ENCODE measurements around the gene MZT2A. TPM values are rescaled to one million over a fixed set of nuclear protein-coding genes. Genes with fewer than 3 reads are reported as not detected.
A peak's percentile ranks its signal among the peaks of the same experiment; 100 is the strongest.
"Not testable (repeated sequence)": the region's sequence is repeated elsewhere in the genome, so short reads cannot be mapped to it uniquely, and the experiment has no call there.

Gene MZT2A
- total and polyA plus RNA-seq, 9 of the 15 experiments (the other 6 are each of a cell fraction or from before 2014, with no cell fraction given): 5.8 to 355 (median 101) TPM

DNA sequence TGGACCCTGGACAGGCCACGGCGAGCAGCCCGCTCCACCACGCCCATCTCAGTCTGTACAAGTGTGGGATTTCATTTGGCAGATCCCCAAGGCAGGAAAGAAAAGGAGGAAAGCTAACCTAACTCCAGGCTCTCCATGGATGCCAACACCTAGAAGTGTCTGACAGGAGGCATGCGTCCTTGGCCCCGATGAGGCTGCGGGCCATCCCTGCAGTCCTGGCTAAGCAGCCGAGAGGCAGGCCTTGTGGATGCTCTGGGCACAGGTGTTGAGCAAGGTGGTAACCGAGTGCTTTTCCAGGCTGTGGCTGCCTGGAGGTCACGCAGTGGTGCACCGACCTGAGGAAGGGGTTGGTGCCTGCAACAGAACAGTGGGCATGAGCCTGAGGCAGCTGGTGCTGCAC lies 42.8 kb upstream of the MZT2A start:
- in situ Hi-C loops (cut with MboI); POLR2A ChIA-PET; H3K79me2 ChIP-seq (ENCODE audit: control insufficient read depth, insufficient read depth, low read length); ATAC-seq; H3K27ac ChIP-seq (ENCODE audit: extremely low read depth, low read depth, low read length); CTCF ChIA-PET (ENCODE audit: low intra/inter-chr PET ratio); H3K9ac ChIP-seq (ENCODE audit: insufficient read depth in 1 of 2, low read depth in 2 of 2, low read length in 2 of 2); H3K4me2 ChIP-seq (ENCODE audit: insufficient read depth, low read length); H3K36me3 ChIP-seq (ENCODE audit: control insufficient read depth, insufficient read depth, low read length); H4K20me1 ChIP-seq (replicated peaks; ENCODE audit: control insufficient read depth, insufficient read depth, low read length); FAIRE-seq; H2AFZ ChIP-seq (ENCODE audit: low read depth, low read length); BruUV-seq (replicated peaks); H3K9me1 ChIP-seq (ENCODE audit: control insufficient read depth, insufficient read depth, low read length); DNase-seq (ENCODE audit: extremely low read depth in 1 of 4, low spot score in 3 of 4); H3K4me3 ChIP-seq; H3K27me3 ChIP-seq (ENCODE audit: control insufficient read depth in 2 of 2, insufficient read depth in 2 of 2, low read length in 2 of 2); intact Hi-C loops (cut with micrococcal nuclease); H3K9me3 ChIP-seq (replicated peaks; ENCODE audit: control insufficient read depth, insufficient read depth, low read depth, low read length): not testable (repeated sequence)
- WGBS (ENCODE audit: insufficient coverage, low coverage, missing lambda C conversion rate): 22% methylated on average over 7 of the region's 11 CpGs
- peaks cover 0 to 21% of the 10 kb centered on the region in 2 experiments; a peak in 2 of 5 replicates for H3K4me1 ChIP-seq (replicated peaks in 1 of 2; ENCODE audit: control insufficient read depth in 2 of 2, insufficient read depth in 2 of 2, low read length in 2 of 2)

DNA sequence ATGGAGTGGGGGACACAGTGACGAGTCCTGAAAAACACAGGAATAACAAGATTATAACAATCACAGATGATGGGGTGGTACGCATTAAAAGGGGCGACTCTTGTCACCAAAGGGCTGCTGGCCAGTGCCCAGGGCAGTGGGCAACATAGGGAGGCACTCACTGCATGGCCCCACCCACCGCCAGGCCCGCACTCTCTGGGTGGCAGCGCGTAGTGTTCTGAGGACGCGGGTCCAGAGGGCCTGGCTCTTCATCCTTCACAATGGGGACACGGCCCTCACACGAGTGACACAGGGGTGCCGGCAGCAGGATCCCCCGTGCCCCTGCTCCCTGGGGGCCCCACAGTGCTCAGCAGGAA lies 42.1 kb upstream of the MZT2A start:
- CTCF ChIA-PET (ENCODE audit: low intra/inter-chr PET ratio); H3K4me2 ChIP-seq (ENCODE audit: insufficient read depth, low read length); intact Hi-C loops (cut with micrococcal nuclease); H3K4me3 ChIP-seq; H3K9ac ChIP-seq (ENCODE audit: insufficient read depth in 1 of 2, low read depth in 2 of 2, low read length in 2 of 2); H3K9me1 ChIP-seq (ENCODE audit: control insufficient read depth, insufficient read depth, low read length); ATAC-seq; DNase-seq (ENCODE audit: extremely low read depth in 1 of 4, low spot score in 3 of 4); H3K27ac ChIP-seq (ENCODE audit: extremely low read depth, low read depth, low read length); H3K9me3 ChIP-seq (replicated peaks; ENCODE audit: control insufficient read depth, insufficient read depth, low read depth, low read length); POLR2A ChIA-PET; H4K20me1 ChIP-seq (replicated peaks; ENCODE audit: control insufficient read depth, insufficient read depth, low read length); H3K36me3 ChIP-seq (ENCODE audit: control insufficient read depth, insufficient read depth, low read length); H3K27me3 ChIP-seq (ENCODE audit: control insufficient read depth in 2 of 2, insufficient read depth in 2 of 2, low read length in 2 of 2); BruUV-seq (replicated peaks); H2AFZ ChIP-seq (ENCODE audit: low read depth, low read length); in situ Hi-C loops (cut with MboI); H3K79me2 ChIP-seq (ENCODE audit: control insufficient read depth, insufficient read depth, low read length): not testable (repeated sequence)
- peak; percentile 15 for FAIRE-seq
- peaks cover 0 to 22% of the 10 kb centered on the region in 2 experiments; a peak in 2 of 5 replicates for H3K4me1 ChIP-seq (replicated peaks in 1 of 2; ENCODE audit: control insufficient read depth in 2 of 2, insufficient read depth in 2 of 2, low read length in 2 of 2)
- WGBS (ENCODE audit: insufficient coverage, low coverage, missing lambda C conversion rate): 52% methylated on average over 5 of the region's 13 CpGs

DNA sequence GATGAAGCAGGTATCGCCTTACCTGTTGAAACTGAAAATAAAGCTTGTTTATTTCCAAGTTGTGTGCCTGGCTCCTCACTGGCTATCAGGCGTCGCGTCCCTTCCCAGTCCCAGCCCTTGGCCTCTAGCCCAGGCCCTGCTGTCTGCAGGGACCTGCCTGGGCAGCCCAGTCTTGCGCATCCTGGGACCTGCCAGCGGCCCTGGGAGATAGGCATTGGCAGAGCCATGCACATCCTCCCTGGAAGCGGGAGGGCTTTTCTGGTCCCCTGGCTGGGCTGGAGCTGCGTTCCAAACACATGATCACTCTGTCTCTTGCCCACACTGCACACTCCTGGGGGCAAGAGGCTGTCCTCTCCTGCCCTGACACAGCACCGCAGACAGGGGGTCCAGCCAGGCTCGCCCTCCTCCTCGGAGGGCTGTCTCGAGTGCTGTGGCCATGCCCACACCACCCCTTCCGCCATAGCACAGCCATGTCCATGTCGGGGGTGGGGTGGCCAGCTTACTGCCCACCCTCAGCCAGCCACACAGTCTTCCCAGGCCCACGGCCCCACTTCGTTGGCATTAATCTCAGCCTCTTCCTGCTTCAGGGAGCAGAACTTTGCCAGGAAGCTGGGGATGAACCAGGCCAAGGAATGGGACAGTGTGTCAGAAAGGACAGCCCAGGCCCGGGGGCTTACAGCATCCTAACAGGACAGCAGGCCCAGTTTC lies 41.6 kb upstream of the MZT2A start:
- intact Hi-C loops (cut with micrococcal nuclease); in situ Hi-C loops (cut with MboI); H3K9me3 ChIP-seq (replicated peaks; ENCODE audit: control insufficient read depth, insufficient read depth, low read depth, low read length); H3K4me3 ChIP-seq; H3K9ac ChIP-seq (ENCODE audit: insufficient read depth in 1 of 2, low read depth in 2 of 2, low read length in 2 of 2); FAIRE-seq; BruUV-seq (replicated peaks); H3K36me3 ChIP-seq (ENCODE audit: control insufficient read depth, insufficient read depth, low read length); H3K79me2 ChIP-seq (ENCODE audit: control insufficient read depth, insufficient read depth, low read length); DNase-seq (ENCODE audit: extremely low read depth in 1 of 4, low spot score in 3 of 4); H2AFZ ChIP-seq (ENCODE audit: low read depth, low read length); ATAC-seq; H3K27ac ChIP-seq (ENCODE audit: extremely low read depth, low read depth, low read length); POLR2A ChIA-PET; H3K9me1 ChIP-seq (ENCODE audit: control insufficient read depth, insufficient read depth, low read length); H3K27me3 ChIP-seq (ENCODE audit: control insufficient read depth in 2 of 2, insufficient read depth in 2 of 2, low read length in 2 of 2); H3K4me2 ChIP-seq (ENCODE audit: insufficient read depth, low read length); CTCF ChIA-PET (ENCODE audit: low intra/inter-chr PET ratio); H4K20me1 ChIP-seq (replicated peaks; ENCODE audit: control insufficient read depth, insufficient read depth, low read length): not testable (repeated sequence)
- peaks cover 0 to 26% of the 10 kb centered on the region in 2 experiments; a peak in 2 of 5 replicates for H3K4me1 ChIP-seq (replicated peaks in 1 of 2; ENCODE audit: control insufficient read depth in 2 of 2, insufficient read depth in 2 of 2, low read length in 2 of 2)
- WGBS (ENCODE audit: insufficient coverage, low coverage, missing lambda C conversion rate): 36% methylated on average over 13 of the region's 17 CpGs

All from K562 (cell line).